GM18861 (cell line): ENCODE results near the gene ARHGAP40.

Experiments
- ATAC-seq: cut with Tn5 transposase; IDR thresholded peaks from one replicate; pipeline ENCODE4 v1.9.1; 2021; ENCODE audit not compliant: unreplicated experiment

Gene ARHGAP40

DNA sequence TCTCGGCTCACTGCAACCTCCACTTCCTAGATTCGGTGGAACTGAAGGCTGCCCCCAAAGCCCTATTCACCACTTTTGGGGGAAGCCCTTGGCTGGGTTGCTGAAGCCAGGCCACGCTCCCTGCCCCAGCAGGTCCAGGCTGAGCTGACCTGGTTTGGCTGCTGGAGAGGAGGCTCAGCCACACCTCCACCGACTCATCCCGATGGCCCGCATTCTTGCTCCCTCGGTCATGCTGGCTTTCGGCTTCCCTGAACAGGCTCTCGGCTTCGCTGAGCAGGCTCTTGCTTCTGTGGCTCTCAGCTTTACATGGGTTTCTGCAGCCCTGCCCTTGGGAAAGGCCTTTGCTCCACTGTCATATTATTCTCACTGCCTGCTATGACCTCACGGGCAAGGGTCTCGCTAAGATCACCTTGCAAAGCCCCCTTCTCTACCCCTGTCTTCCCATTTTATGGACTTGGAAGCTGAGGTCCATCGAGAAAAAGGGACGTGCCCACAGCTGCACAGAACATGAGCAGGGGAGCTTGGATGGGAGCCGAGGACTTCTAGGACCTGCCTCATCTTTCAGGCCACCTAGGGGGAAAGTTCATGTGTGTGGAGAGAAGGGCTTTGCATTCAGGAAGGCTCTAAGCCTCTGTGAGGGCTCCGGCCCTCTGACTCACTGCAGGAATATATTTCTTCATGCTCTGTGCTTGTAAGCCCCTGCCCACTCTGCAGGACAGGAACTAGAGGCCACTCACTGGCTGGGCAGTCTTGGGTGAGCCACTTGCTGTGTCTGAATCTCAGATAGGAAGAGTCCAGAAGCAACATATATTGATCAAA is 15.6 kb downstream of the ARHGAP40 start:
- no peak for ATAC-seq

DNA sequence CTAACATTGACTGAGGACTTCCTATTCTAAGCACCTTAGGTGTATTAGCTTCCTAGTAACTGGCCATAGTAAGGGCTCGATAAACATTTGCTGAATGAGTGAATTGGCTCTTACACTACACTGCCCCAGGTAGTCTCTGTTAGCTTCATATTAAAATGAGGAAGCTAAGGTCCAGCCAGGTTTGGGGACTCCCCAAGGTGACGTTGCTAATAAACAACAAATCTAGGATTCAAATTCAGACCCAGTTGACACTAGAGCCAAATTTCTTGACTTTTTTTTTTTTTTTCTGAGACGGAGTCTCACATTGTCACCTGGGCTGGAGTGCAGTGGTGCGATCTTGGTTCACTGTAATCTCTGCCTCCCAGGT is 16.2 kb downstream of the ARHGAP40 start:
- ATAC-seq: no peak

DNA sequence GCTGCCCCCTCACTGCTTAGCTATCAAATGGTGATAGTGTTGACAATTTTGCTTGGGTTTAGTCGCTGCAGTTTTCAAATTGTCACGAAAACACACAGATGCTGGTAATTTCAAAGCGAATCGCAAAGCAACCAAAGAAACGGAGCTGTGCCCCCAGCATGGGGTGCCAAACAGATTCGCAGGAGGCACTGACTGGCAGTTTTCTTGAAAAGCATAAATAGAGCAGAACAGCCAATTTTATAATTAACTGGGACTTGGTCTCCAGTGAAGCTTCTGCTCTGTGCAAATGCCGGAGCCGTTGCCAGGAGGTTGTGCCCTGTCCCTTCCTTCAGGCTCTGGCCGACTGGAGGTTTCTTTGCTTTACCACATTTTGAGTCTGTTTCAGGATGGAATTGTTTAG is 18.8 kb downstream of the ARHGAP40 start:
- ATAC-seq: no peak

DNA sequence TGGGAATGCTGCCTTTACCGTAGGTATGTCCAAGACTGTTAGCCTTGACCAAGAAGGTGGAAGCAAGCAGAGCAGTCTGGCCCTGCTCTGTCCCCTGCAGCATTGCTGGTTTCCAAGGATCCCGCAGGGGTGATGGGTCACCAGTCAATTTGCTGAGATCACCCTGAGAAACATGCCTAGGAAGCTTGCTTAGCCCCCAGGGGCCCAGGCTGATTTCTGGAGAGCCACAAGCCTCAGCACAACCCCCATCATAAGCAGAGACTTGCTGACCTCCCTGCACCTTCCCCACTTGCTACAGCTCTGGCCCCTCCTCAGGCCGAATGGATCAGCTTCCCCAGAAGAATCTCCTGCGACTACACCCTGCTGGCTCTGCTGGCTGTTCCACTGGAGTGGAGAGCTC is 21.5 kb downstream of the ARHGAP40 start:
- no peak for ATAC-seq

DNA sequence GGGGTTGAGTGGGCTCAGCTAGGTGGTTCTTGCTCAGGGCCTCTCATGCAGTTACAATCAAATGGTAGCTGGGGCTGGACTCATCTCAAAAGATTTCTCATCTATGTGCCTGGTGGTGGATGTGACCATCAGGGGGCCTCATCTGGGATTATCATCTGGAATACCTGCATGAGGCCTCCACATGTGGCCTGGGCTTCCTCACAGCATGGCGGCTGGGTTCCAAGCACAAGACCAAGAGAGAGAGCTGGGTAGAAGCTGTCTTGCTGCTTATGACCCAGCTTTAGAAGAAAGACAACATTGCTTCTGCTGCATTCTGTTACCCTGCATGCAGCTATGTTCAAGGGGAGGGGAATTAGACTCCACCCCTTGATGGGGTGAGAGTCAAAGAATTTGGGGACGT is 22.5 kb downstream of the ARHGAP40 start:
- no peak for ATAC-seq

DNA sequence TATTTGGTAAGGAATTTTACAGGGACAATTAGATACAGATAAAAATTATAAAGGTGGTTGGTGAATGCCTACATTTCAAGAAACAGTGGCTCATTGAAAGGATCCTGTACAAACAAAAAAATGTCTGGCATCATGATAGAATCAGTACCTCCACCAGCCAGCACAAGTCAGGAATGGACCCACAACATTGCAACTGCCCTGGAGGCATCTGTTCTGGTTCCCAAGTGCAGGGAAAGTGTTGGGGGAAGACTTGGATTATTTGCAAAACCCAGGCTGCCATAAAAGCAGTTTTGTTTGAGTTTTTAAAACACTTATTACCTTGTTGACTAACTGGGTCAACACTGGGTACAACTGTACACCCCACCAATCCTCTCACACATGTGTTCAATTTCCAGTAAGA is 24.3 kb downstream of the ARHGAP40 start:
- no peak for ATAC-seq

DNA sequence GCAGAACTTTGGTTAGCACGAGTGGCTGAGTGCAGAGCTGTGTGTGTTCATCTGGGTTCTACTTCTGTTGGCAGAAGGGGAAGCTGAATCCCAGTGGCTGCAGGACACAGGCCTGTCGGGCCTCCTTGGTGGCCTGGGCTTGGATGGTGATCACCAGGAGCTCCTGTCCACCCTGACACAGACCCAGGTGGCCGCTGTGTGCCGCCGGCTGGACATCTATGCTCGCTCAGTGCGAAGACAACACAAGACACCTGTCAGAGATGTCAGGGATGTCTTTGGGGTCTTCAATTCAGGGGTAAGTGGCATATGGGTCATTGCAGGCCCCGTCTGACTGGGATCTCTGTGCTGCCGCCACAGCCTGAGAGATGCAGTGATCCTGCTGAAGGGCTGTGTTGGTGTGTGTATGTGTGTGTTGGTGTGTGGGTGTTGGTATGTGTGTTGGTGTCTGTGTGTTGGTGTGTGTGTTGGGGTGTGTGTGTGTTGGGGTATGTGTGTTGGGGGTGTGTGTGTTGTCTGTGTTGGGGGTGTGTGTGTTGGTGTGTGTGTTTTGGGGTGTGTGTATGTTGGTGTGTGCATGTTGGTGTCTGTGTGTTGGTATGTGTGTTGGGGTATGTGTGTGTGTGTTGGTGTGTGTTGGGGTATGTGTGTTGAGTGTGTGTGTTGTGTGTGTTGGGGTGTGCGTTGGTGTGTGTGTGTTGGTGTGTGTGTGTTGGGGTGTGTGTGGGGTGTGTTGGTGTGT is 25.5 kb downstream of the ARHGAP40 start:
- no peak for ATAC-seq

DNA sequence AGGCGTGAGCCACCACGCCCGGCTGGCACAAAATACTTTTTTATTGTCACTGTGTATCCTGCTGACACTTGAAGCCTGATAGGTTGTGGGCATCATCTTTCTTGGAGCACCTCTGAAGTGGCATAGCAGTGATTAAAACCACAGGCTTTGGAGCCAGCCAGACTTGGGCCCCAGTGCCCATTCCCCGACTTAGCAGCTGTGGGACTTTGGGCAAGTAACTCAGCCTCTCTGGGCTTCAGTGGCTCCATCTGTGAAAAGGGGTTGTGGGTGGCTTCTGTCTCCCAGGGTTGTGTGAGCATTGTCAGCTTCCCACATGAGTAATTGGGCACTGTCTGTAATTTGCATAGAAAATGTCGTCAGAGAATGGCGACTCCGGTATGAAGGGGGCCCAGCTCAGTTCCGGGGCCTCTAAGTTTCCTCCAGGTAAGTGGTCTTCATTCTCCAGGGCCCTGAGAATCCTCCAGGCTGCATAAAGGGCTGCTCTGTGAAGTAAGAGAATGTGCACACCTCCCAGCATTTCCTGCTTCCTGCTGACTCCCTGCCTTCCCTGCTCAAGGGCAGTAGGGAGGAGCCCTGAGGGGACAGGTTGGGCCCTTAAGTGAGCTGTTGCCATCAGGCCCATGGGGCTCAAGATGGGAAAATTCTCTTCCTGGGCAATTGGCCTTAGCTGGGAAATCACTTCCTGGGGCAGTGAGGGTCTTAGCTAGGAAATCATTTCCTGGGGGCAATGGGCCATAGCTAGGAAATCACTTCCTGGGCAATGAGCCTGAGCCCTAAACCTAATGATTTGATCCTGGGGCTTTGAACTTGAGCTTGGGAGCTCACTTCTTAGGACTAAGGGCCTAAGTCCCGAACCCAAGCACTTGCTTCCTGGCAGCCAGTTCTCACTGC is 27.2 kb downstream of the ARHGAP40 start:
- ATAC-seq: no peak

DNA sequence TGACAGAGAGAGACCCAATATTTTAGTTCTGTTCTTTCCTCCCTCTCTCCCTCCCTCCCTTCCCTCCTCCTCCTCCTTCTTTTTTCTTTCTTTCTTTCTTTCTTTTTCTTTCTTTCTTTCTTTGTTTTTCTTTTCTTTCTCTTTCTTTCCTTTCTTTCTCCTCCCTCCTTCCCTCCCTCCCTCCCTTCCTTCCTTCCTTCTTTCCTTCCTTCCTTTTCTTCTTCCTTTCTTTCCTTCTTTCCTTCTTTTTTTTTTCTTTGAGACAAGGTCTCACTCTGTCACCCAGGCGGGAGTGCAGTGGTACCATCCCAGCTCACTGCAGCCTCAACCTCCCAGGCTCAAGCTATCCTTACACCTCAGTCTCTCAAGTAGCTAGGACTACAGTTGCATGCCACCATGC is 28.4 kb downstream of the ARHGAP40 start:
- no peak for ATAC-seq

DNA sequence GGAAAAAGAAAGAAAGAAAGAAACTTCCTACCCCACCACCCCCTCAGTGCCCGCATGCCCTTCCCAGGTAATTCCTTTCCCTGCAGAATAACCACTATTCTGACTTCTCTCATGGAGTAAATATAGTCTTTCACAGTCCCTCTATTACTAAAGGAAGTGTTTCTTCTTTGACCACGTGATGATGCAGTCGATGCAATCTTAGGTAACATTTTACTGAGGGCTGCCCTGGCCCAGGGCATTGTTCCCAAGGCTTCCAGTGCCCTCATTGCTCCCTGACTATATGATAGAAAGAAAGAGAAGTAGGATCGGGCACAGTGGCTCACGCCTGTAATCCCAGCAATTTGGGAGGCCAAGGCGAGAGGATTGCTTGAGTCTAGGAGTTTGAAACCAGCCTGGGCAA is 29.1 kb downstream of the ARHGAP40 start:
- ATAC-seq: no peak

DNA sequence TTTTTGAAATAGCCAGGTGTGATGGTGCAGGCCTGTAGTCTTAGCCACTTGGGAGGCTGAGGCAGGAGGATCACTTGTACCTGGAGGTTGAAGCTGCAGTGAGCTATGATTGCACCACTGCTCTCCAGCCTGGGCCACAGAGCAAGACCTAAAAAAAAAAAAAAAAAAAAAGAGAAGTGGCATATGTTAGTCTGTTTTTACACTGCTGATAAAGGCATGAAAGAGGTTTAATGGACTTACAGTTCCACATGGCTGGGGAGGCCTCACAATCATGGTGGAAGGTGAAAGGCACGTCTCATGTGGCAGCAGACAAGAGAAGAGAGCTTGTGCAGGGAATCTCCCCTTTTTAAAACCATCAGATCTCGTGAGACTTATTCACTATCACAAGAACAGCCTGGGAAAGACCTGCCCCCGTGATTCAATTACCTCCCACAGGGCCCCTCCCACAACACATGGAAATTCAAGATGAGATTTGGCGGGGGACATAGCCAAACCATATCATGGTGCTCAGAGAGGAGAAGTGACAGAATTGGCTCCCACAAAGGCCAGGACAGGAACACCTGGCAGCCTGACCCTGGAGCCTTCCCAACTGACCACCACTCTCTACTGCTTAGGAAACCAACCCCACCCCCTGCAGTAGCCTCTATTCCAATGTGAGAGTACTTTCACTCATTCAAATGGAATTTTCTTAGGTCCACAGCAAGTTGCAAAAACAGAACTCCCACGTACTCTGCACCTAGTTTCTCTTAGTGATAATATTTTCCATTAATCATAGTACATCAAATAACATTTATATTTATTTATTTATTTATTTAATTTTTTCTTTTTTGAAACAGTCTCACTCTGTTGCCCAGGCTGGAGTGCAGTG is 29.8 kb downstream of the ARHGAP40 start:
- no peak for ATAC-seq

DNA sequence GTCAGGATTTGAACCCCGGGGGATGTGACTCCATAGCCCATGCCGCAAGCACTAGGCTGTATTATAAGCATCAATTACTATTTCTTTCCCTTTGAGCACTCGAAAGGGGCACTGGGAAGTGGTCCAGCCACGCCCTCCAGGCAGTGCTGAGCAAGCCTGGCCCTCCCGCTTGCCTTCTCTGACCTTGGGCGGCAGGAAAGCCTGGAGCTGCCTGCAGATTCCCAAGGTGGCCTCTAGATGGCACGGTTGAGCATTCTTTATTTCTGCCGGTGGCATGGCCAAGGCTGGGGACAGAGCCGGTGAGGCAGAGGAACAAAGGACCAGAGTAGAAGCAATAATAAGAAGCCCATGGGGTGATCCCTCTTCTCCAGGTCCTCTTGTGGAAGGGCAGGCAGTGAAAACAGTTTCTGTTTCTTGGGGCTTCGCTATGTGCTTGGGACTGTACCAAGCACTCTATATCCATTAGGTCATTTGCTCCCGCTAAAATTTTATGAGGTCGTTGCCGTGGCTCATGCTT is 32.0 kb downstream of the ARHGAP40 start:
- ATAC-seq: no peak

DNA sequence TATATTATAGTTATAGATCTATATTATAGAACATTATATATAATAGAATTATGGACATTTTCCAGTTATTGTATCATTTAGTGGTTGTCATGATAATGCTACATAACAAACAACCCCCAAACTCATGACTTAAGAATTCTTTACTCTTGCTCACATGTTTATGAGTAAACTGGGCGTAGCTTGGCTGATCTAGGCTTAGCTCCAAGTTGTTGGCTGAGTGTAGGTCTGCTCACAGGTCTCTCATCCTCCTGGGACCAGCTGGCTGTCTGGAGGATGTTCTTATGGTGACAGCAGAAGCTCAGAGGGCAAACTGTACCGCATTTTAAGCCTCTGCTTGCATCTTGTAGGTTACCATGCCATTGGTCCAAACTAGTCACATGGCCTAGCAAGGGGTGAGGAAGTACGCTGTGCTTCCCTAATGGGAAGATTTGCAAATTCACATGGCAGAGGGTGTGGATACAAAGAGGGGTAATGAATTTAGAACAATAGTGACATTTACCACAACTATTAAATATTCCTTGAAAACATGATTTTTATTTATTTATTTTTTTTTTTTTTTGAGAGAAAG is 34.2 kb downstream of the ARHGAP40 start:
- ATAC-seq: no peak

DNA sequence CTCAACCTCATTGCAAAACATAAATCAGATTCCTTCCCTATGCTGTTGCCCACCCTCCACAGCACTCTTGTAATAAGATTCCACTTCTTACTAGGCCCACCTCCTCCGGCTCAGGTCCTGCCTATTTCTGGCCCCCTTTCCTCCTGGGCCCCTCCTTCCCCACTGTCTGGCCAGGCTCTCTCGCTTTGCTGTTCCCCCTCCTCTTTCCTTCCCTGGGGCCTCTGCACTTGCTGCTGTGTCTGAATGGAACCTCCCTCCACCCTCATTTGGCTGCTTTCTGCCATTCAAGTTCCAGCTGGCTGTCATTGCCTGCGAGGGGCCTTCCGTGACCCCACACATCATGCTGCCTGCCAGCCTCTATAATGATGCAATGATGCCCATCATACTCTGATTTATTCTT is 38.9 kb downstream of the ARHGAP40 start:
- no peak for ATAC-seq

DNA sequence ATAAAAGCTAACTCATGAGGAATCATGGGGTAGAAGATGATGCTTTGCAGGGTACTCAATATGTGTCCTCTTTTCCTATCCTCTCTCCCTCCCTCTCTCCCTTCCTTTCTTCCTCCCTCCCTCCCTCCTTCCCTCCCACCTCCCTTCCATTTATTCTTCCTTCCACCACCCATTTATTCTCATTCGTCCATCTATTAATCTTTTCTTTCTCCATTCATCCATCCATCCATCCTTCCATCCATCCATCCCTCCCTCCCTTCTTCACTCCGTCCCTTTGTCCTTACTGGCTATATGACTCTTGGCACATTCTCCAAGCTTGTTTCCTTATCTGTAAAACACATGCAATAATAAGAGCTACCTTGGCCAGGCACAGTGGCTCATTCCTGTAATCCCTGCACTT is 40.9 kb downstream of the ARHGAP40 start:
- no peak for ATAC-seq

DNA sequence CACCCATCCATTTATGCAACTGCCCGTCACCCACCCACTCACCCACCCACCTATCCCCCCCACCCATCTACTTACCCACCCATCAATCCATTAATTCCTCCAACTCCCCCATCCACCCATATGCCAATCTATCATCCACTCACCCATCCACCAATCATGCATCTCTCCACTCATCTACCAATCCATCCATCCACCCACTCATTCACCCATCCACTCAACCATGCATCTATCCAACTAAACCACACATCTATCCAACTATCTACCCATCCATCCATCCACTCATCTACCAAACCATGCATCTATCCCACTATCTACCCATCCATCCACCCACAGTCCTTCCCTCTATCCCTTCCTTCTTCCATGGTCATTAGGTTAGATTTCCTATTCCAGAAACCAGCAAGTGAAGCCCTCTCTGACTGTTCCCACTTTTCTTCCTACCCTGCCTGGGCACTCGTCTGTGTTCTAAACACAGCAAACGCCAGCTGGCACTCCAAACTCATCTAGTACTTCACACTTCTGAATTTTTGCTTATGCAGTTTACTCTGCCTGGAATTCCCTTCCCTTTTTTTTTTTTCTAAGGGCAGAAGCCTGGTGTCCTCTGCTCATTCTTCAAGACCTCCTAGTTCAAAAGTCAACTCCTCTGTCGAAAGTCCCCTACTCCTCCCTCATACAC is 43.1 kb downstream of the ARHGAP40 start:
- ATAC-seq: no peak

DNA sequence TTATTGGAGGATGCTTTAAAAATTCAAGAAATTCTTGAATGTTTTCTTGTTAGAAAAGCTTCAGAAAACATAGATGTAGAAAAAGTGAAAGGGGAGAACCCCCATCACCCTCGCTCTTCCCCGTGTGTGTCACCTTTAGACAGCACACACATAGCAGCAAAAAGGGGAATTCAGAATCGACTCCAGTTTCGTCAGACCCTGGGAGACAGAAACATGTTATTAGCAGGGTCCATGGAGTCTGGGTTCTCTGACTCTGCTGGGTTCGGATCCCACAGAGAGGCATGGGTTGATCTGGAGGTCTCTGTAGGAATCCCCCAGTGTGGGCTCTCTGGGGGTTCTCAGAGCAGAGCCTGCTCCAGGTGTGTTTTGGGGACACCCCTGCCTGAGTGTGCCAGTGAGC is 43.7 kb downstream of the ARHGAP40 start:
- ATAC-seq: no peak

DNA sequence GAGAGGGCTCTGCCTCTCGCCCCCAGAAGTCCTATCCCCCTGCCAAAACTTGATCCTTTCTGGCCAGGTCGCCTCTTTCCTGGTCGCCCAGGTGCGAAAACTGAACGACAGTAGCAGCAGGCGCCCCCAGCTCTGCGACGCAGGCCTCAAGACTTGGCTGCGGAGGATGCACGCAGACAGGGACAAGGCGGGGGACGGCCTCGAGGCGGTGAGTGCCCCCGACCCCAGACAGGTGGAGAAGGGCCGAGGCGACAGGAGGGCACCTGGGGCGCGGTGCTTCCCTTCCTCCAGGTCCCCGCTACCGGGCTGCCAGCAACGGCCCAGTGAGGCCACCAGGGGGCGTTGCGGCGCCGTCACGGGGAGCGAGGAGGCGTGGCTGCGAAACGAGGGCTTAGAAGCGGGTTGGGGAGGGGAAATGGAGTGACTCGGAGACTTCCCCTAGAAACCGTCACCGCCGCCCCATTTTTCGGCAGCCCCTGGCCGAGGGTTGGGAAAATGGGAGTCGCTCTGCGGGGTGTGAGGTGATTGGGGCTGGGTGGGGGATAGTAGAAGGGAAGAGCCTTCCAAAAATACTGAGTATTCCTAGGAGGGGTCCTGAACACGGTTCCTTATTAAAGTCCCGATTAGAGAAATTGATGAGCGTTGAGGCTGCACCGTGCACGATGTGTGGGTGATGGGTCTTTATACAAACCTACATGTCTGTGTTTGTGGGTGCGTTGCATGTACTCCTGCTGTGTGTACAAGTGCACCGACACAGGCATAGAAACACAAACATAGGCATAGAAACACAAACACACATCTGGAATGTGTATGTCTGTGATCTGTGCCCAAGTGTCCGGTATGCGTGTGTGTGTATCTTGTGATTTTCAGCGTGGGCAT is 44.6 kb downstream of the ARHGAP40 start:
- peak; percentile 62 for ATAC-seq
